Purkinje cell (primary cell): ENCODE measurements around the gene EXOC3L1. TPM values are rescaled to one million over a fixed set of nuclear protein-coding genes. Genes with fewer than 3 reads are reported as not detected.

ENCODE experiments used
- polyA plus RNA-seq: library from polyadenylated mRNA; unstranded; fragments of >200 nt; fragmentation: Nextera tagmentation; gene quantifications from 2 replicates; pipeline ENCODE4 v1.2.1, GENCODE V29; 2014

EXOC3L1 gene, protein sequence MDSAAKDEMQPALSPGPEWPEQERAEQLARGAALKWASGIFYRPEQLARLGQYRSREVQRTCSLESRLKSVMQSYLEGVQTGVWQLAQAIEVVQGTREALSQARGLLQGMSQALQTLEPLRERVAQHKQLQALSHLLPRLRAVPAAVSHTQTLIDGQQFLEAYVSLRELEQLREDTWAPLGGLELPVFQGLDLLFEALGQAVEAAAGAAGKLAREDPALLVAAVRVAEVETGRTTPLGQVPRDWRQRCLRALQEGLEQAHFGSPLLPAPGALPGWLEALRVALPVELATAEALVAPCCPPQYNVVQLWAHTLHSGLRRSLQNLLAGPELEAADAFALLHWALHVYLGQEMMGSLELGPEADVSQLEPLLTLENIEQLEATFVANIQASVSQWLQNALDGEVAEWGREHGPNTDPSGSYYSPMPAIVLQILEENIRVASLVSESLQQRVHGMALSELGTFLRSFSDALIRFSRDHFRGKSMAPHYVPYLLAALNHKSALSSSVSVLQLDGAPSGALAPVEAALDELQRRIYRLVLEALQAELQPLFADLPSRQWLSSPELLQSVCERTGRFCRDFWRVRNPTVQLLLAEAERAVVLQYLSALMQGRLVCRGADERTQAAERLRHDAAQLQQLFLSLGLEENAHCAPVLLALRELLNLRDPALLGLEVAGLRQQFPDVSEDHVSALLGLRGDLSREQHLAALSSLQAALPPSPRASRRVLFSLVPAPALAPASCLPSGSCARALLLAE
- polyA plus RNA-seq: not detected in 2 replicates

DNA sequence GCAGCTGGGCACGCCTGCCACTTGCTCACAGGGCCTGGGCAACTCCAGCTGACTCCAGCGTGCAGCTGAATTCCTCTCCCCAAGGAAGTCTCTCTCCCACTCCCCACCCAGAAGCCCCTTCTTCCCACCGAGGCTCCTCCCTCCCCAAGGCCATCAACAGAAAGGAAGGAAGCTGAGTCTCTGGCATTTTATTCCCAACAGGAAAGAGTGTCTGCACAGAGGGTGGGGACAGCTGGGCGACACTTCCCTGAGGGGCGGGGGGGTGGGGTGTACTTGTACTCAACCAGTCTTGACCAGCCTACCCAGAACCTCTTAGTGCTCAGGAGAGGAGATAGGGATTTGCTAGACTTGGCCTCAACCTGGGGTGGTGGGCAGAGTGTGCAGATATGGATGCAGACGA, at the start of gene EXOC3L1:
EXOC3L1 (minus strand) TSS at position 96 of the 400 bp plus-strand sequence. CDS start 460 bp downstream, outside the sequence.

DNA sequence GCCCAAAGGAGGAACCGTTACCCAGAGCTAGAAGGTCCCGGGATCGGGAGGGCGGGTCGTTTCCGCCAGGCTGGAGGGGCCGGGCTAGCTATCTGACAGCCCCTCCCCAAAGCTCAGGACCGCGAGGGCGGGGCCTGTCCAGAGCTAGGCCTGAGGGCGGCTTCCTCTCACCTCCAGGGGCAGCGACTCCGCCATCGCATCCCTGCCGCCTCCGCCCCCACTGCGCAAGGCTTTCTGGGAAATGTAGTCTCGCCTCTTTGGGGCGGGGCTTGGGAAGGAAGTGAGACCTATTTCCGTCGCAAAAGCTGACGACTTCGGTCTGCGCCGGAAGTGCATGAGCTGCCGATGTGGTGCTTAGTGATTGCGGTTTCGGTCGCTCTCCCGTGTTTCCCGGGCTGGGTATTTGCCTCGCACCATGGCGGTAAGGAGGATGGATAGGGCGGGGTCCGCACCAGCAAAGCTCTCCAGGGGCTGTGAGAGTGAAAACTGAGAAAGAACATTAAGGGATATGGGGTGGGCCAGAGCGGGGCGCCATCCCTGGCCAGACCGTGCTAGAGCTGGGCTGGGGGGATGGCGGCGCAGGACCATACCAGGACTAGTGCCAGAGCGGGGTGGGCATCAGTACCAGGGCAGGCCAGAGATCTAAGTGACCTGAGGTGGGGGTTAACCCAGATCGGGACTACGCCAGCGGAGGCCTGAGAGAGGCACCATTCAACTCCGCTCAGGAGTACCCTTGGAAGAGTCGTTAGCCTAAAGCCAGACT, 37.0 kb upstream of the EXOC3L1 start, which contains the start of gene TMEM208:
TMEM208 (plus strand) TSS at position 327 of the 763 bp plus-strand sequence; CDS start at position 416, 89 bp downstream.

DNA sequence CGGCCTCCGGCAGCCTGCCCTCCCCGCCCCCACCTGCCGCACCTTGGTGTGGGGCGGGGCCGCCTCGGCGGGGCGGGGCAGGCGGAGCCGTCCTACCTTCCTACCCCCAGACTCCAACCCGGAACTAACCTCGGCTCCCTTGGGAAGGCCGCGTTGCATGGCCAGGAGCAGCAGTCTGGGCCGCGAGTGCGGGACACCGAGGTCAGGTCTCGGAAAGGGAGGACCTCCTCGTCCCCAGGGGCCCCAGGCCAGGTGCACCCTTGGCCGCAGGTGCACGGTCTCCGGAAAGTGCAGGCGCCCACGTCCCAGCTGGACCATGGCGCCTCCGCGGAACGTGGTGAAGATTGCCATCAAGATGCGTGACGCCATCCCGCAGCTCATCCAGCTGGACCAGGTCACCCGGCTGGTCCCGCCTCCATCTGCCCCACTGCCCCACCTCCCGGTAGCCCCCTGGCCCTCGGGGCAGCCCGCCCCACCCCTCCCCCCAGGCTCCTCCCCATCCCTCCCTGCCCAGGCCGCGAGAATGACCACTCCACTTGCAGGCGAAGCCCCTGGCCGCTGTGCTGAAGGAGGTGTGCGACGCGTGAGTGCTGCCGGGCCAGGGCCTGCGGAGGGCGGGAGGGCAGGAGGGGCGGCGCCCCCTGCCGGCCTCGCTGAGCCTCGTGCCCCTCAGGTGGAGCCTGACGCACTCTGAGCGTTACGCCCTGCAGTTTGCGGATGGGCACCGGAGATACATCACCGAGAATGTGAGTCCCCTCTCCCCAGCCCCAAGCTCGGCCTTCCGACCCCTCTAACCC, 9.3 kb upstream of the EXOC3L1 start, which contains the start of gene ELMO3:
ELMO3 (plus strand) TSS at position 121 of the 797 bp plus-strand sequence; CDS start at position 317, 196 bp downstream.

DNA sequence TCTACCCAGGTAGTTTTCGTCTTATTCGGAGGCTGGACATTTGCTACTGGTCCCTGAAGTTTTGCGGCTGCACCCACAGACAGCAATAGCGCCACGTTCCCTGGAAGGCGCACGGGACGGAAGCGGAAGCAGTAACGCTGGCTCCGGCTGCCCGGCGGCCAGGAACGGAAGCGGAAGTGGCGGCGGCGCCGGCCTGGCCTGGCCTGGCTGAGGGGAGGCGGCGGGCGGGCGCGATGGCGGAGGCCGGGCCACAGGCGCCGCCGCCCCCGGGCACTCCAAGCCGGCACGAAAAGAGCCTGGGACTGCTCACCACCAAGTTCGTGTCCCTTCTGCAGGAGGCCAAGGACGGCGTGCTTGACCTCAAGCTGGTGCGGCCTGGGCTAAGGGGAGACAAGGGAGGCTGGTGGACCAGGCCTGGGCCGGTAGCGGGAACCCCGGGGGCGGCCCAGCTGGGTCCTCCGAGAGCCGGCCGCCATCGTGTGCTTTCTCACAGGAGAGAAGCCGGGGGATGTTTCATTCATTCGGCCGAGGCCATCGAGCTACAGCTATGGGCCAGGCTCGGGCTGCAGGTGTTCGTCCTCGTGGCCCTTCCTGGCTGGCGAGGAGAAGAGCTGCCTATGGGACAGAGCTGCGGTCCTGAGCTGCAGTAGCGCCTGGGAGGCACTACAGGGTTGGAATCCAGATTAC, 2.2 kb upstream of the EXOC3L1 start, which contains the start of gene E2F4:
E2F4 (plus strand) TSS at position 161 of the 687 bp plus-strand sequence; CDS start at position 234, 73 bp downstream.

DNA sequence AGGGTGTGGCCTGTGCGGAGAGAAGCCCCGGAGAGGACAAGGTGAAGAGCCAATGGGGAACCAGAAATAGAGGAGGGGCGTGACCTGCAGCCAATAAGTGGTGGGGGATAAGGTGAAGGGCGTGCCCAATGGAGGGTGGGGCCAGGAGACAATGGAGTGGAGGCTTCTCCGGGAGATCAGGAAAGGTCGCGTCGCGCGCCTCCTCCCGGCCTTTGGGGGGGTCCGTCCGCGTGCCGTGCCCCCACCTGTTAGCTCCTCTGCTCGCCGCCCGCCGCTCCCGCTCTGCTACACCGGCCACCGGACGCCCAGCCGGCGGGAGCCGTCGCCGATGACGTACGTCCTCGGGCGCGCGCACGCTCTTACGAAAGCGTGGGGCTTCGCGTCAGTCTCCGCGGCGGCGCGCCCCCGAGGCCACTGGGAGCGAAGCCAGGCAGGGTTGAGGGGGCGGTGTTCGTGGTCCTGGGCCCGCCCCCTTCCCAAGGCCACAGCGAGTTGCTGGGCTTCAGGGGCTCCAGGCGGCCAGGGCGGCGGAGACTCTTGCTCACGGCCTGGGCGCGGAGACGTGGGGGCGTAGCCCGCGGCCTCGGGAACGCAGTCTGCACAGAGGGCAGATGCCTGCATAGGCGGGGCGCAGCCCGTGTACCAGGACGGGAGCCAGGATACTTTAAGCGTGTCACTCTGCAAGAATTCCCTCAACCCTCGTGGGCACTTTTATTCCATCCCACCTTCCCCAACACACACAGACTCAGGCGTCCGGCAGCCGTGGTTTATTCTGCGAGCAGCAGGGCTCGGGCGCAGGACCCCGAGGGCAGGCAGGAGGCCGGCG, 6.1 kb downstream of the EXOC3L1 start, which contains the start of gene MATCAP1:
MATCAP1 (minus strand) TSS at position 337 of the 826 bp plus-strand sequence. CDS start 3,353 bp downstream, outside the sequence.

DNA sequence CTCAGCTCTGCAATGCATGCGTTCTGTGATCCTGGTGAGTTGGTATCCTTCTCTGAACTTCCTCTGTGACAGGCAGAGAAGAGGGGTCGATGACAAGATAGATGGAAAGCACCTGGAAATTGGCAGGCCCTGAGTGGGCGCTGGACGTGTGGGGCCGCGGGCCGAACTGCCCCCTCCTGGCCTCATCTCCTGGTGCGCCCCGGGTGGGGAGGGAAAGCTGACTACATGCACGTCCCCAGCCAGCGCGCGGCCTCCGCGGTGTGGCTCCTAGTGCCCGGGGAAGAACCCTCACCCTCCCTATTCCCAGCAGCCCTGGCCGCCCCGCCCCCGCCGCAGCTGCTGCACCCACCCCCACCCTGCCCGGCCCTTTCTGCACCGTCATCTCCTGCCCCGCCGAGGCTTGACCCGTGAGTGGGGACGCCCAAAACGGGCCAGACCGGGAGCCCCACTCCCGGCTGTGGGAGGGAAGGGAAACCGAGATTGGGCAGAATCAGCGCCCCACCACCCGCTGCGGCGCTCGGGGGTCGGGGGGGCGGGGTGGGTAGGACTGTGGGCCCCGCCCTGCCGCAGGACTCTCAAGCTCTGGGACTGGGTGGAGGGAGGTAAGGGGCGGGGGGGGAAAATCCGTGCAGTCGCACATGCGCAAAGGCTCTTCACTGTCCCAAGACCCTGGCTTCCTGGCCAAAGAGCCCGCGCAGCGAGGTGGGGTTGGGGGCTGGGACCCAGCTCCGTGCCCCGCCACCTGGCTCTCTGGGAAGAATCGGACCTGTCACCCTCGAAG, 19.6 kb downstream of the EXOC3L1 start, which contains the start of gene NOL3:
NOL3 (plus strand) TSS at position 371 of the 781 bp plus-strand sequence.

DNA sequence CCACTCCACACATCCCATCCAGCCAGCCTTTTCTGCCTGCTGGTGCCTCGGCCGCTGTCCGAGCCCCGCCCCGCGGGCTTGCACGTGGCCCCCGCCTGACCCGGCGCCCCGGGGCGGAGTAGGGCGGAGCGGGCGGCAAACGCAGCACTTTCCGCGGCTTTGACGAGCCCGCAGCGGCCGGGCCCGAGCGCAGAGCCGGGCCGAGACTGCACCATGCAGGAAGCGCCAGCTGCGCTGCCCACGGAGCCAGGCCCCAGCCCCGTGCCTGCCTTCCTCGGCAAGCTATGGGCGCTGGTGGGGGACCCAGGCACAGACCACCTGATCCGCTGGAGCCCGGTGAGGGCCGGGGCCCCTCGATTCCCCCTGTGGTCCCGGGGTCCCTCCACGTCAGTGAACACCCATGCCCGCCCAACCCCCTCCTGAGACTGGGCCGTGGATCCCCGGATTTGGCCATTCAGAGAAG, 25.3 kb downstream of the EXOC3L1 start, which contains the start of gene HSF4:
HSF4 (plus strand) TSS at position 147 of the 463 bp plus-strand sequence; CDS start at position 214, 67 bp downstream.

DNA sequence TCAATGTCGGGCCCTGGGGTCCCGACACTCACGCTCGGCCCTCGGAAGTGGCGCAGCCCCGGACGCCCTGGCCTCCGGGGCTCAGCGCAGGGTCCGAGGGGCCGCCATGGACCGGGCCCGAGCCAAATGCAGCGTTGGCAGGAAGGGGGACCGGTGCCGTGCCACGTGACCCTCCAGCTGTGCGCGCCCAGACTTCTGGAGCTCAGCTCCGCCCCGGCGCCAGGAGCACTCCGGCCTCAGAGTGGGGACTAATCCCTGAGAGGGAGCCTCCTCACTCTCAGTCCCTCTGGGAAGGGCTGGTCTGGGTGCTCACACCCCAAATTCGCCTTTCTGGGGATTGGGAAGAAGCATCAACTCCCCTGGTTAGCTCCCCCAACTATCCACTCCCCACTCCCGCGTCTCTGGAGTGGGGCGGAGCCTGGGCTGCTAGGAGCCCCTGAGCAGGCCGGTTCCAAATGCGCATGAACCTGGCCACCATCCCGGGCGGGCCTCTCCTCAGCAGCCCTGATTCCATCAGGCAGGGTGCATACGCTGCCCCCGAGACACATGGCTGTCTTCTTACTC, 39.0 kb downstream of the EXOC3L1 start, which contains the start of gene B3GNT9:
B3GNT9 (minus strand) TSS at position 166 of the 564 bp plus-strand sequence. CDS start 513 bp downstream, outside the sequence.

Other genes starting within 250 kb of the EXOC3L1 start
- gene CES3, start 228.9 kb downstream of the EXOC3L1 start, polyA plus RNA-seq: 0.86 and 0.90 TPM in 2 replicates
- 2.8 and 6.0 TPM in 2 replicates for gene CES4A, start 201.5 kb downstream of the EXOC3L1 start, polyA plus RNA-seq
- gene CBFB, start 161.0 kb downstream of the EXOC3L1 start, polyA plus RNA-seq: 3.7 and 7.3 TPM in 2 replicates
- gene PHAF1, start 80.2 kb downstream of the EXOC3L1 start, polyA plus RNA-seq: 4.7 and 14.2 TPM in 2 replicates
- gene B3GNT9, start 39.1 kb downstream of the EXOC3L1 start, polyA plus RNA-seq: not detected in 2 replicates
- 0.99 TPM in 1 of 2 replicates, not detected in the other for gene TRADD, start 30.2 kb downstream of the EXOC3L1 start, polyA plus RNA-seq
- 0.81 TPM in 1 of 2 replicates, not detected in the other for gene FBXL8, start 30.2 kb downstream of the EXOC3L1 start, polyA plus RNA-seq
- gene HSF4, start 25.4 kb downstream of the EXOC3L1 start, polyA plus RNA-seq: 1.9 and 3.9 TPM in 2 replicates
- gene NOL3, start 19.6 kb downstream of the EXOC3L1 start, polyA plus RNA-seq: 6.3 and 9.0 TPM in 2 replicates
- gene MATCAP1, start 6.2 kb downstream of the EXOC3L1 start, polyA plus RNA-seq: 12.0 and 13.3 TPM in 2 replicates
- 4.5 and 7.4 TPM in 2 replicates for gene E2F4, start 2.0 kb upstream of the EXOC3L1 start, polyA plus RNA-seq
- not detected in 2 replicates for gene ELMO3, start 9.0 kb upstream of the EXOC3L1 start, polyA plus RNA-seq
- gene TMEM208, start 37.0 kb upstream of the EXOC3L1 start, polyA plus RNA-seq: 357 and 366 TPM in 2 replicates
- 2.6 and 3.7 TPM in 2 replicates for gene FHOD1, start 57.3 kb upstream of the EXOC3L1 start, polyA plus RNA-seq
- 1.1 and 1.7 TPM in 2 replicates for gene SLC9A5, start 58.8 kb upstream of the EXOC3L1 start, polyA plus RNA-seq
- 1.4 TPM in 1 of 2 replicates, not detected in the other for gene PLEKHG4, start 89.4 kb upstream of the EXOC3L1 start, polyA plus RNA-seq
- gene KCTD19, start 136.6 kb upstream of the EXOC3L1 start, polyA plus RNA-seq: not detected in 2 replicates
- gene LRRC36, start 136.7 kb upstream of the EXOC3L1 start, polyA plus RNA-seq: 2.1 and 3.7 TPM in 2 replicates
- 55.4 and 88.4 TPM in 2 replicates for gene TPPP3, start 203.4 kb upstream of the EXOC3L1 start, polyA plus RNA-seq
- gene ZDHHC1, start 226.3 kb upstream of the EXOC3L1 start, polyA plus RNA-seq: 0.16 and 0.20 TPM in 2 replicates
- gene HSD11B2, start 241.0 kb upstream of the EXOC3L1 start, polyA plus RNA-seq: 0.12 and 3.9 TPM in 2 replicates